Activated B cell treated with CpG ODN at 0.5 μM for 24 hours (primary cell): ENCODE measurements around the gene OR8U1. TPM values are rescaled to one million over a fixed set of nuclear protein-coding genes. Genes with fewer than 3 reads are reported as not detected.
"Not testable (repeated sequence)": the region's sequence is repeated elsewhere in the genome, so short reads cannot be mapped to it uniquely, and the experiment has no call there.

Experiments used
- ATAC-seq: fragments of 200-7000 bp; cut with Tn5 transposase; one replicate; pipeline ENCODE4 v1.10.0; 2021; ENCODE audit warnings: low read depth, mild to moderate bottlenecking, moderate library complexity
- CTCF ChIA-PET: fragments of 350-600 bp; sonication (Branson Sonifier 250); formaldehyde crosslinking; loops from one replicate; lab custom pipeline; 2021; ENCODE audit warnings: antibody characterized with exemption; lab: Charles Lee
- POLR2A ChIA-PET: fragments of 350-600 bp; sonication (Branson Sonifier 250); formaldehyde crosslinking; loops from one replicate; lab custom pipeline; 2021; ENCODE audit warnings: antibody characterized with exemption; lab: Charles Lee
- DNase-seq: peaks from one replicate; pipeline ENCODE4 v3.0.0; 2022
- H3K27ac Mint-ChIP-seq: one replicate; pipeline ENCODE4 v1.8.0; 2020; ENCODE audit warnings: mixed read lengths
- H3K27me3 Mint-ChIP-seq: one replicate; pipeline ENCODE4 v1.8.0; 2021; ENCODE audit warnings: mixed read lengths
- H3K36me3 Mint-ChIP-seq: one replicate; pipeline ENCODE4 v1.8.0; 2021; ENCODE audit warnings: low read depth, mixed read lengths
- H3K4me1 Mint-ChIP-seq: one replicate; pipeline ENCODE4 v1.8.0; 2021; ENCODE audit warnings: mixed read lengths
- H3K4me3 Mint-ChIP-seq: one replicate; pipeline ENCODE4 v1.8.0; 2020; ENCODE audit warnings: mild to moderate bottlenecking, mixed read lengths
- H3K9me3 Mint-ChIP-seq: one replicate; pipeline ENCODE4 v1.8.0; 2020; ENCODE audit warnings: mixed read lengths
- intact Hi-C: fragments of 100-400 bp; cut with micrococcal nuclease; formaldehyde crosslinking; loops from one replicate; pipeline ENCODE4 v1.15.1; 2024
- total RNA-seq: library from RNA; stranded (reverse); gene quantifications from 2 replicates; pipeline ENCODE4 v1.2.3, GENCODE V29; 2022
- TF ChIP-seq, protein P1 (sequence below): fragments of 200-600 bp; IDR thresholded peaks from one replicate; pipeline ENCODE4 v1.8.0; 2022; ENCODE audit warnings: antibody characterized with exemption, mild to moderate bottlenecking

OR8U1 gene
- total RNA-seq, 1 donor from 2014 or later = not detected

GRCh38 chr11:56353991-56354390 is 21.4 kb upstream of the OR8U1 start, which contains the start of gene OR8J1:
Gene OR8J1, plus strand, starts transcription at chr11:56354291. Its CDS starts 5,956 bp downstream, at chr11:56360247.
- ChIA-PET POLR2A (no interaction called here), CTCF (no interaction called here)
- no peaks in the 10 kb centered on the region for H3K27me3 Mint-ChIP-seq
- no peak within 1 kb of the TSS for H3K27ac Mint-ChIP-seq
- ATAC-seq = no peak
- no peaks in the 10 kb centered on the region for H3K4me1 Mint-ChIP-seq
- TF ChIP-seq, protein P1, sequence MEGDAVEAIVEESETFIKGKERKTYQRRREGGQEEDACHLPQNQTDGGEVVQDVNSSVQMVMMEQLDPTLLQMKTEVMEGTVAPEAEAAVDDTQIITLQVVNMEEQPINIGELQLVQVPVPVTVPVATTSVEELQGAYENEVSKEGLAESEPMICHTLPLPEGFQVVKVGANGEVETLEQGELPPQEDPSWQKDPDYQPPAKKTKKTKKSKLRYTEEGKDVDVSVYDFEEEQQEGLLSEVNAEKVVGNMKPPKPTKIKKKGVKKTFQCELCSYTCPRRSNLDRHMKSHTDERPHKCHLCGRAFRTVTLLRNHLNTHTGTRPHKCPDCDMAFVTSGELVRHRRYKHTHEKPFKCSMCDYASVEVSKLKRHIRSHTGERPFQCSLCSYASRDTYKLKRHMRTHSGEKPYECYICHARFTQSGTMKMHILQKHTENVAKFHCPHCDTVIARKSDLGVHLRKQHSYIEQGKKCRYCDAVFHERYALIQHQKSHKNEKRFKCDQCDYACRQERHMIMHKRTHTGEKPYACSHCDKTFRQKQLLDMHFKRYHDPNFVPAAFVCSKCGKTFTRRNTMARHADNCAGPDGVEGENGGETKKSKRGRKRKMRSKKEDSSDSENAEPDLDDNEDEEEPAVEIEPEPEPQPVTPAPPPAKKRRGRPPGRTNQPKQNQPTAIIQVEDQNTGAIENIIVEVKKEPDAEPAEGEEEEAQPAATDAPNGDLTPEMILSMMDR = no peak
- intact Hi-C loops = no loop called here
- H3K36me3 Mint-ChIP-seq = no peaks in the 10 kb centered on the region
- H3K9me3 Mint-ChIP-seq = peaks cover 2% of the 10 kb centered on the region
- no peak within 1 kb of the TSS for H3K4me3 Mint-ChIP-seq
- DNase-seq = no peak

DNA sequence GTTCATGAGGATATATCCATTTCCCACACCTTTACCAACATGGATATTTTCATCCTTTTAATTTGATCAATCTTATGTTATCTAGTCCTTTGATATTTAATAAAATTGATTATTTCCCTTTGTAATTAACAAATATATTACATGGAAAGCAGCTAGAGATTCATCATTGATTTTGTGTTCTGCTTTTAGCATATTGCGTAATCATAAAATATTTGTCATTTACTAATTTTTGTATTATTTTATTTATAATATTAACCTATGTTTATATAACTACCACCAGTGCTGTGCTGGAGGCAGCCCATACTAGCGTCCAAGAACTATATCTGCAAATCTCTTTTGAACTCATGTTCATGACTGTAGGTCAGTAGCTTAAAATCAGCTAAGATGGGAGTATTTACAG is 4.7 kb downstream of the OR8U1 start:
- intact Hi-C loops = no loop called here
- TF ChIP-seq, protein P1 = no peak
- Mint-ChIP-seq H3K36me3 (no peaks in the 10 kb centered on the region), H3K4me1 (no peaks in the 10 kb centered on the region), H3K9me3 (peaks cover 14% of the 10 kb centered on the region), H3K27ac (no peak overlapping the region), H3K27me3 (no peaks in the 10 kb centered on the region), H3K4me3 (no peak overlapping the region)
- ATAC-seq (no peak), DNase-seq (no peak)
- ChIA-PET POLR2A (no interaction called here), CTCF (no interaction called here)

DNA sequence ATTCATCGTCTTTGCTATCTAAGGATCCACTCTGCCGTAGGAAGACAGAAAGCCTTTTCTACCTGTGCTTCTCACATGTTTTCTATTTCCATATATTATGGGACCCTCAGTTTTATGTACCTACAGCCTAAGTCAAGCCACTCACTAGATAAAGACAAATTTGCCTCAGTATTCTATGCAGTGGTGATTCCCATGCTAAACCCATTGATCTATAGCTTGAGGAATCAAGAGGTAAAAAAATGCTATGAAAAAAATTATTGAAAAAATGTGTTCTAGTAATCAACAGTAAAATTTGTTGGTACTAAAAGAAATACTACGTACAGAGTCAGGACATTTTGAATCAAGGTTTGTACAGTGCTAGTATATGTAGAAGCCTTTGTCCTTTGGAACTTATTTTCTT is 19.0 kb downstream of the OR8U1 start:
- Mint-ChIP-seq H3K27me3 (no peaks in the 10 kb centered on the region), H3K9me3 (peaks cover 11% of the 10 kb centered on the region), H3K4me1 (no peaks in the 10 kb centered on the region), H3K27ac (no peak overlapping the region), H3K36me3 (no peaks in the 10 kb centered on the region), H3K4me3 (no peak overlapping the region)
- DNase-seq = no peak
- ChIA-PET CTCF (no interaction called here), POLR2A (no interaction called here)
- intact Hi-C loops = no loop called here
- TF ChIP-seq, protein P1 = no peak
- no peak for ATAC-seq

GRCh38 chr11:56396047-56396446 is 20.6 kb downstream of the OR8U1 start:
- TF ChIP-seq, protein P1 = no peak
- Mint-ChIP-seq H3K36me3 (no peaks in the 10 kb centered on the region), H3K4me1 (no peaks in the 10 kb centered on the region), H3K27me3 (no peaks in the 10 kb centered on the region), H3K9me3 (peaks cover 11% of the 10 kb centered on the region), H3K4me3 (no peak overlapping the region), H3K27ac (no peak overlapping the region)
- ChIA-PET CTCF (no interaction called here), POLR2A (no interaction called here)
- intact Hi-C loops = no loop called here
- ATAC-seq (no peak), DNase-seq (no peak)

DNA sequence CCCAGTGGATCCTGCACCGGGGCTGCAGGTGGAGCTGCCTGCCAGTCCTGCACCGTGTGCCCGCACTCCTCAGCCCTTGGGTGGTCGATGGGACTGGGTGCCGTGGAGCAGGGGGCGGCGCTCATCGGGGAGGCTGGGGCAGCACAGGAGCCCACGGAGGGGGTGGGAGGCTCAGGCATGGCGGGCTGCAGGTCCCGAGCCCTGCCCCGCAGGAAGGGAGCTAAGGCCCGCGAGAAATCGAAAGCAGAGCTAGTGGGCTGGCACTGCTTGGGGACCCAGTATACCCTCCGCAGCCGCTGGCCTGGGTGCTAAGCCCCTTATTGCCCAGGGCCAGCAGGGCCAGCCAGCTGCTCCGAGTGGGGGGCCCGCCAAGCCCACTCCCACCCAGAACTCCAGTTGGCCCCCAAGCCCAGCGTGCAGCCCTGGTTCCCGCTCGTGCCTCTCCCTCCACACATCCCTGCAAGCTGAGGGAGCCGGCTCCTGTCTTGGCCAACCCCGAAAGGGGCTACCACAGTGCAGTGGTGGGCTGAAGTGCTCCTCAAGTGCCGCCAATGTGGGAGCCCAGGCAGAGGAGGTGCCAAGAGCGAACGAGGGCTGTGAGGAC is 26.5 kb downstream of the OR8U1 start:
- POLR2A ChIA-PET, H3K27ac Mint-ChIP-seq, intact Hi-C loops, H3K4me3 Mint-ChIP-seq, H3K4me1 Mint-ChIP-seq, ATAC-seq, H3K36me3 Mint-ChIP-seq, H3K27me3 Mint-ChIP-seq, CTCF ChIA-PET, DNase-seq: not testable (repeated sequence)
- peaks cover 13% of the 10 kb centered on the region for H3K9me3 Mint-ChIP-seq

DNA sequence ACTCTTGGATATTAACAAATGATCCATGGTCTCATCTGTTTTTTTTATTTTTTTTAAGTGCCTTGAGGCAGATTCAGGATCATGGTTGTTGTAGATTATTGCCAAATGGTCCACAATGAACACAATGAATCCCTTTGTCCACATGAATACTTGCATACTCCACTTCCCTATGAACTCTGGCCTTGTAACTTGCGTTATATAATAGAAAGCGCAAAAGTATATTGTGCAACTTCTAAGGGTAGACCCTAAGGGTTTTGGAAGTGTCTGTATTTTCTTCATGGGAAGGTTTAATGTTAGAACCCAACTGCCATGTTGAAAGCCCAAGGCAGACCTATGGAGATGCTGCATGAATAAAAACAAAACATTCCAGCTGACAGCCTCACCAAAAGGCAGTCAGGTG is 29.0 kb downstream of the OR8U1 start:
- DNase-seq = no peak
- intact Hi-C loops = no loop called here
- ChIA-PET POLR2A (no interaction called here), CTCF (no interaction called here)
- Mint-ChIP-seq H3K27ac (no peak overlapping the region), H3K4me3 (no peak overlapping the region), H3K4me1 (no peaks in the 10 kb centered on the region), H3K36me3 (no peaks in the 10 kb centered on the region), H3K27me3 (no peaks in the 10 kb centered on the region), H3K9me3 (peaks cover 21% of the 10 kb centered on the region)
- no peak for ATAC-seq
- TF ChIP-seq, protein P1 = no peak
